ENCODE measurements around the gene DUSP5.

Gene DUSP5

DNA sequence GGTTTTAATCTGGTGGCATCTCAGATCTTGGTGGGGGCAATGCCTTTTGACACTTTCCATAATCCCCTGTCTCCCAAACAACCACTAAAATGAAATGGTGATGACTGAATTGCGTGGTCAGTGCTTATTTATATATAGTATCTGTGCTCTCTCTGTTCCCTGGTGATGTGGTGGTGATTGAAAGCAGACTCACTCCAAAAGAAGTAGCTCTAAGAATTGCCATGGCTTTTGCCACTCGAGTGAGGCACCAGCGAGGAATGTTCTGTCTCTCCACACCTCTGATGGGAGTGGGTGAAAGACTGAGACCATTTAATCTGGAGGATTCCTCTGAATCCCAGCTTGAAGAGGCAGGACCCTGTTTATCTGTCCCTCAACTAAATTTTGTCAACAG is 2.8 kb downstream of the DUSP5 start:
- H3K27me3 ChIP-seq (ENCODE audit: control insufficient read depth in 5 of 5, insufficient read depth in 4 of 5, low read length in 5 of 5) = peaks cover 0 to 19% (median 11%) of the 10 kb centered on the region in 5 donors
- no peaks in the 10 kb centered on the region for H3K9me3 ChIP-seq (ENCODE audit: control insufficient read depth in 5 of 5, low read length in 5 of 5)
- H3K4me1 ChIP-seq (ENCODE audit: control insufficient read depth in 5 of 5, insufficient read depth in 5 of 5, low read length in 5 of 5) = peaks cover 20 to 92% (median 77%) of the 10 kb centered on the region in 5 donors
- peak overlapping the region; percentile 79 for H3K27ac ChIP-seq (ENCODE audit: low read depth, low read length)
- H3K36me3 ChIP-seq (ENCODE audit: control insufficient read depth in 5 of 5, insufficient read depth in 5 of 5, low read length in 5 of 5) = no peaks in the 10 kb centered on the region
- H3K4me3 ChIP-seq (ENCODE audit: low read depth in 1 of 5, low read length in 5 of 5) = peak overlapping the region in 3 of 5 donors; percentile 55 to 82 (median 78)
- no peak overlapping the region for H3K9ac ChIP-seq (ENCODE audit: low read length in 5 of 5)

DNA sequence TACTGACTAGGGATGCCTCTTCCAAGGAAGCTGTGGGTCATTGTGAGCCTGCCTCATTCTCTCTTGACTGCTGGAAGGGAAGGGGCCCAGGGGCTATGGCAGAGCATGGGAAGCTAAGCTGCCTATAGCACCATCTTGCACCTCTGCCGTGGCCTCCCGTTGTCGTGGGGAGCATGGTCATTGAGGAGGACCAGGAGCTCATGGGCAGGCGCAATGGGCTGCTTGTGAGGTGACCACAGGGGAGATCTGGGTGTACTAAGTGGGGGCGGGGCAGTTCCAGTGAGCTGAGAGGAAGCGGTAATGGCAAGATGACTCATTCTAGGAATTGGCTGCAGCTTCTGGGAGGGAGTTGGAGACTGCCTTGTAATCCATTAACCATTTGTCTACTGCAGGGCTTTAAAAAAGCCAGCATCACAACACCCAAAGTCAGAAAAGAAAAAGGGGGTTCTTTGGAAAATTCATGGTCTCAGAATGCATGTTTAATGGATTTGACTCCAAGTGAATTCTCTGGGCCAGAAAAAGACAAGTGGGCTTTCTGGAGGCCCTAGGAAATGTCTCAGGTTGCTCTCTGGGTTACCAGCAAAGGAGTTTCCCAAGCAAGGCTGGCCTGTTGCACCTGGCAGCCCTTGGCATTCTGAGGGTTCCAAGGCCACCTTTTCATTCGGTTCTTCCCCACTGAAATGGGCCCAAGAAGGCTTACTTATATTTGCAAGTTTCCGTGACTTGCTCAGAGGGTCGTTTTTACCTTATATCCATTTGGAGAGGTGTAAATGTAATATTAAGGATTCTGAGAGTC is 3.6 kb downstream of the DUSP5 start:
- no peaks in the 10 kb centered on the region for H3K9me3 ChIP-seq (ENCODE audit: control insufficient read depth in 5 of 5, low read length in 5 of 5)
- peak overlapping the region; percentile 79 for H3K27ac ChIP-seq (ENCODE audit: low read depth, low read length)
- H3K36me3 ChIP-seq (ENCODE audit: control insufficient read depth in 5 of 5, insufficient read depth in 5 of 5, low read length in 5 of 5) = no peaks in the 10 kb centered on the region
- H3K27me3 ChIP-seq (ENCODE audit: control insufficient read depth in 5 of 5, insufficient read depth in 4 of 5, low read length in 5 of 5) = peaks cover 0 to 19% (median 11%) of the 10 kb centered on the region in 5 donors
- H3K9ac ChIP-seq (ENCODE audit: low read length in 5 of 5) = peak overlapping the region in 3 of 5 donors; percentile 10 to 56 (median 14)
- peaks cover 20 to 92% (median 73%) of the 10 kb centered on the region in 5 donors for H3K4me1 ChIP-seq (ENCODE audit: control insufficient read depth in 5 of 5, insufficient read depth in 5 of 5, low read length in 5 of 5)
- H3K4me3 ChIP-seq (ENCODE audit: low read depth in 1 of 5, low read length in 5 of 5) = peak overlapping the region; percentile 19 to 82 (median 63)

DNA sequence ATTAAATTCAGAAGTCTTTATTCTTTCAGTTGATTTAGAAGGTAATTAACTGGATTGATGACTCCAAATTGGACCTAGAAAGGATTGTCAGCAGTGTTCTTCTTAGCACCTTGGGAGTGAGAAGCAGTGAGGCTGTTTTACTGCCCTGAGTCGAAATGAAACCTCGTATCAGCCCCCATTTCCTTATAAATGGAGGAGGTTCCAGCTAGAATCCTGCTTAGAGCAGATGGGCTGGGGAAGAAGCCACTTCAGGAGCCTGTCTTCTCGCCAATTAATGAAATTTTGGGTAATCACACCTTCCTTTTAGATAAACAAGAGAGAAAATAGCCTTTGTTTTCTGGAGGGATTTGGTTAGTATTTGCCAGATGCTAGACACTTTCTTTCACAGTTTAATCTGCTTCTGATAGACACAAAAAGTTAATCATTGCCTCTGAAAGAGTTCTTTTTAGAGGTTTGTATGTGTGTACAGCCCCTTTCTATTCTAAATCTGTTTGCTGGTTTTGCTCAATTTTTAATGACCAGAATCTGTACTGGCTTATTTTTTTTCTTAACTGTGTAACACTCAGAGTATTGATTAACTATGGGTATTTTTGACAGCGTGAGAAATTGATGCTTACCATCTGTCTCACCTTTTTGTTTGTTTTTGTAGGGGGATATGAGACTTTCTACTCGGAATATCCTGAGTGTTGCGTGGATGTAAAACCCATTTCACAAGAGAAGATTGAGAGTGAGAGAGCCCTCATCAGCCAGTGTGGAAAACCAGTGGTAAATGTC is 4.6 kb downstream of the DUSP5 start:
- Histone ChIP-seq H3K9ac (ENCODE audit: low read length in 5 of 5) (no peak overlapping the region), H3K27me3 (ENCODE audit: control insufficient read depth in 5 of 5, insufficient read depth in 4 of 5, low read length in 5 of 5) (peaks cover 0 to 19% (median 11%) of the 10 kb centered on the region in 5 donors), H3K4me1 (ENCODE audit: control insufficient read depth in 5 of 5, insufficient read depth in 5 of 5, low read length in 5 of 5) (peaks cover 23 to 90% (median 65%) of the 10 kb centered on the region in 5 donors), H3K27ac (ENCODE audit: low read depth, low read length) (peak overlapping the region; percentile 77), H3K9me3 (ENCODE audit: control insufficient read depth in 5 of 5, low read length in 5 of 5) (no peaks in the 10 kb centered on the region), H3K36me3 (ENCODE audit: control insufficient read depth in 5 of 5, insufficient read depth in 5 of 5, low read length in 5 of 5) (peaks cover 0 to 4% (median 0%) of the 10 kb centered on the region in 5 donors), H3K4me3 (ENCODE audit: low read depth in 1 of 5, low read length in 5 of 5) (peak overlapping the region in 1 of 5 donors; percentile 30)

DNA sequence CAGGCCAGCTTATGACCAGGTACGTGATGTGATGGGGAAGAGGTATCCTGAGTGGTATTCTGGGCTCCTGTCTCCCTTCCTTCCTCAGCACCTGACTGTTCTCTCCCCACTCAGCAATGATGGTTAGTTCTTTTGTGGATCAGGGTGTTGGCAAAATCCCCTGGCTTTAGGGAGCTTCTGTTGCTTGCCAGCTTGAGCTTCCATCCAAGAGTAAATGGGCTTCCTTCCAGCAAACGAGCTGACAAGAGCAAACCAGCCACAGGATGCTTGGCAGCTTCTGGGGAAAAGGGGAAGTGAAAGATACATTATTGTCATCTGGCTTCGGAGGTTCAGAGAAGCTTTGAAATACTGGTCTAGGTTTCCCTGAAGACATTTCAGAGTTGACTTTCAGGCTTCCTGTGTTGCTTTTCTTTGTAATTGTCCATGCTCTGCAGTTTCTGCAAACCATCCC is 5.2 kb downstream of the DUSP5 start:
- Histone ChIP-seq H3K27ac (ENCODE audit: low read depth, low read length) (peak overlapping the region; percentile 77), H3K4me3 (ENCODE audit: low read depth in 1 of 5, low read length in 5 of 5) (peak overlapping the region in 2 of 5 donors; percentile 1 to 30), H3K9me3 (ENCODE audit: control insufficient read depth in 5 of 5, low read length in 5 of 5) (no peaks in the 10 kb centered on the region), H3K36me3 (ENCODE audit: control insufficient read depth in 5 of 5, insufficient read depth in 5 of 5, low read length in 5 of 5) (peaks cover 0 to 5% (median 0%) of the 10 kb centered on the region in 5 donors), H3K9ac (ENCODE audit: low read length in 5 of 5) (no peak overlapping the region), H3K27me3 (ENCODE audit: control insufficient read depth in 5 of 5, insufficient read depth in 4 of 5, low read length in 5 of 5) (peaks cover 0 to 19% (median 11%) of the 10 kb centered on the region in 5 donors), H3K4me1 (ENCODE audit: control insufficient read depth in 5 of 5, insufficient read depth in 5 of 5, low read length in 5 of 5) (peaks cover 23 to 95% (median 65%) of the 10 kb centered on the region in 5 donors)

DNA sequence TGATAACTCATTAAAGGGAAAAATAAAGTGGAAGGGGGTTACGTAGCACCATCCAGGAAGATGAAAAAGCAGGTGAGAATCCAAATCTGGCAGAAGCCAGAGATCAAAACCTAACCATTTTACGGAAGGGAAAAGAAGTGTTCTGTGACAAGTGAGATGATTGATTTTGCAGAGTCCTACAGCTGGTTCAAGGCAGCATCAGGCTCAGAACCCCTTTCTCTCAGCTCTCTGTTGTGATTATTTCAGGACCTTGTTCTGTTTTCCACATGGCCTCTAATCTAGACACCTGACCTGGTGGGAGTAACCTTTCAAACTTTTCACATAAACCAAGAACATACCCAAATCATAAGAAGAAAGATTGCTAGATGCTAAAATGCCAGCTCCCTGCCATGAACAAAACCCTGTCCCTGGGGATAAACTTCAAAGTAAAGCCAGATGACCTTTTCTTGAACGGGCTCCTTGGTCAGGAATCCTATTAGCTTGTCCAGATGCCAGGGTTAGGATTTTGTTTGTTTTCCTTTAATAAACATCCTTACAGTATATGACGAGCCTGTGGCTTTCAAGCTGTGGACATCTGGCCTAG is 5.9 kb downstream of the DUSP5 start:
- Histone ChIP-seq H3K9ac (ENCODE audit: low read length in 5 of 5) (peak overlapping the region in 2 of 5 donors; percentile 6 to 28), H3K36me3 (ENCODE audit: control insufficient read depth in 5 of 5, insufficient read depth in 5 of 5, low read length in 5 of 5) (peaks cover 0 to 9% (median 0%) of the 10 kb centered on the region in 5 donors), H3K9me3 (ENCODE audit: control insufficient read depth in 5 of 5, low read length in 5 of 5) (no peaks in the 10 kb centered on the region), H3K4me3 (ENCODE audit: low read depth in 1 of 5, low read length in 5 of 5) (peak overlapping the region in 2 of 5 donors; percentile 1 to 11), H3K27me3 (ENCODE audit: control insufficient read depth in 5 of 5, insufficient read depth in 4 of 5, low read length in 5 of 5) (peaks cover 0 to 19% (median 11%) of the 10 kb centered on the region in 5 donors), H3K27ac (ENCODE audit: low read depth, low read length) (peak overlapping the region; percentile 77), H3K4me1 (ENCODE audit: control insufficient read depth in 5 of 5, insufficient read depth in 5 of 5, low read length in 5 of 5) (peaks cover 23 to 99% (median 61%) of the 10 kb centered on the region in 5 donors)

DNA sequence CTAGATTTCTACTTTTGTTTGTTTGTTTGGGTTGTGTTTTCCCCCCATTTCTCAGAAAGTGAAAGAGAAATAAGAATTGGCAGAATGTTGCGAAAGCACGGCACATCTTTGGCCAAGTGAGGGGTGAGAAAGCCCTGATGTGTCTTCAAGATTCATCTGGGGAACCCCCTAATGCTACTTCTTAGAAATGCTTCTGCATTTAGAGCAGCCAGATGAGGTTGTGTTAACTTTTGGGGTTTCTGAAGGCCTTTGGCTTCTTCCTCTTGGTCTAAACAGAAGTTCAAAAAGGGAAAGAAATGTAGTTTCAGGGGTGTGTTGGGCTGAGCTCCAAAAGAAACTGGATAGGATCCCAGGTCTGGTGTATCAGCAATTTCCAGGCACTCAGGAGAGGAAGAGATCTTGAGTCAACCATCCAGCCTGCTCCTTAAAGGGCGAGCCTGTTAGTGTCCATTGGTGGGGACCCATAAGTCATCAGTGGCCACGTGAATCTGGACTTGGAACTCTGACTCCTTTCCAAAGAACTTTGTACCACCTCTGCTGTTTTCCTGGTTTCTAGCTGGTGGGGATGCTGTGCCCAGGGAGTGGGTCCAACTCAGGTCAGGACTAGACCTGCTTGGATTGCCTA is 6.5 kb downstream of the DUSP5 start:
- Histone ChIP-seq H3K4me1 (ENCODE audit: control insufficient read depth in 5 of 5, insufficient read depth in 5 of 5, low read length in 5 of 5) (peaks cover 23 to 99% (median 58%) of the 10 kb centered on the region in 5 donors), H3K27me3 (ENCODE audit: control insufficient read depth in 5 of 5, insufficient read depth in 4 of 5, low read length in 5 of 5) (peaks cover 0 to 13% (median 6%) of the 10 kb centered on the region in 5 donors), H3K9ac (ENCODE audit: low read length in 5 of 5) (peak overlapping the region in 2 of 5 donors; percentile 22 to 28), H3K27ac (ENCODE audit: low read depth, low read length) (peak overlapping the region; percentile 77), H3K36me3 (ENCODE audit: control insufficient read depth in 5 of 5, insufficient read depth in 5 of 5, low read length in 5 of 5) (peaks cover 0 to 10% (median 0%) of the 10 kb centered on the region in 5 donors), H3K9me3 (ENCODE audit: control insufficient read depth in 5 of 5, low read length in 5 of 5) (no peaks in the 10 kb centered on the region), H3K4me3 (ENCODE audit: low read depth in 1 of 5, low read length in 5 of 5) (peak overlapping the region in 1 of 5 donors; percentile 1)

DNA sequence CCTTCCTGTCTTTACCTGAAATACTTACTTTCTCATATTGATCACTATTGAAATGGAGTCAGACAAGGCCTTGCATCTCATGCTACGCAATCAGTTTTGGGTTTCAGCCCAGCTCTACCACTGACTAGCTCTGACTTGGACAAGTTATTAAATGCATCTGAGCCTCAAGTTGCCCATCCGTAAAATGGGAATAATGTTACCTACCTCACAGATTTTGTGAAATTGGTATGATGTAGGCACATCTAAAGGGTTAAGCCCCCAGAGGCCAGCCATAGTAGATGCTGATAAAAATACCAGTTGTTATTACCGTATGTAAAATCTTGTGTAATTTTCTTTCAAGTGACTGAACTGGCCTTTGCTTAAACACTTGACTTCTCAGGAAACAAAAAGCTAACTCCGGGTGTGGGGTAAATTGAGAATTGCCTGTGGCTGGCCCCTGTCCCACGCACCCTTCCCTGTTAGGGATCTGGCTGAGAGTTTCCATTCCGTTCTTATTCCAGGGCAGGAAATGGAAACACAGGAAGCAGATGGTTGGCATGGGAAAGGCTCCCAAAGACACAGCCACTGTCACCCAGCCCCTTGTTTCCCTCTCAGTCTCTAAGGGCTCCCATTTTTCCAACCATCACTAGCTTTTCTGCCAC is 7.5 kb downstream of the DUSP5 start:
- H3K4me1 ChIP-seq (ENCODE audit: control insufficient read depth in 5 of 5, insufficient read depth in 5 of 5, low read length in 5 of 5) = peaks cover 23 to 91% (median 52%) of the 10 kb centered on the region in 5 donors
- H3K27me3 ChIP-seq (ENCODE audit: control insufficient read depth in 5 of 5, insufficient read depth in 4 of 5, low read length in 5 of 5) = peaks cover 0 to 9% (median 3%) of the 10 kb centered on the region in 5 donors
- H3K9ac ChIP-seq (ENCODE audit: low read length in 5 of 5) = no peak overlapping the region
- H3K4me3 ChIP-seq (ENCODE audit: low read depth in 1 of 5, low read length in 5 of 5) = no peak overlapping the region
- H3K27ac ChIP-seq (ENCODE audit: low read depth, low read length) = peak overlapping the region; percentile 77
- peaks cover 0 to 21% (median 4%) of the 10 kb centered on the region in 5 donors for H3K36me3 ChIP-seq (ENCODE audit: control insufficient read depth in 5 of 5, insufficient read depth in 5 of 5, low read length in 5 of 5)
- H3K9me3 ChIP-seq (ENCODE audit: control insufficient read depth in 5 of 5, low read length in 5 of 5) = no peaks in the 10 kb centered on the region

DNA sequence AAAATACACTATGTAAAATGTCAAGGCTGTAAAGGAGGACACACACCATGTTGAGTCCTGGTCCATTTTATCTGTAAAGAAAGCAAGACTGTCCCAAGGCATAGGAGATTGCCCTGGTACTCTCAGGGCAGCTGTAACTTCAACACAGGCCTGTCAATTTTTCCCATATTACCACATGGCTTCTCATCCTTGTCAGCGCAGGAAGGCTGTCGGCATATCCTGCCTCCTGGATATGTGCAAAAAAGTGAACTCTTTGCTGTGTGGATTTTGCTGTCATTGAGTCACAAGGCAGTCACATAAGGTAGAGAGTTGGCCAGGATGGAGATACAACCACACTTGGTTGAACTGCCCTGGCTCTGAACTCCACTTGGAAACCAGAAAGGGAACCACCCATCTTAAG is 8.7 kb downstream of the DUSP5 start:
- Histone ChIP-seq H3K27ac (ENCODE audit: low read depth, low read length) (peak overlapping the region; percentile 77), H3K9me3 (ENCODE audit: control insufficient read depth in 5 of 5, low read length in 5 of 5) (no peaks in the 10 kb centered on the region), H3K4me3 (ENCODE audit: low read depth in 1 of 5, low read length in 5 of 5) (no peak overlapping the region), H3K4me1 (ENCODE audit: control insufficient read depth in 5 of 5, insufficient read depth in 5 of 5, low read length in 5 of 5) (peaks cover 19 to 84% (median 43%) of the 10 kb centered on the region in 5 donors), H3K36me3 (ENCODE audit: control insufficient read depth in 5 of 5, insufficient read depth in 5 of 5, low read length in 5 of 5) (peaks cover 0 to 30% (median 13%) of the 10 kb centered on the region in 5 donors), H3K27me3 (ENCODE audit: control insufficient read depth in 5 of 5, insufficient read depth in 4 of 5, low read length in 5 of 5) (no peaks in the 10 kb centered on the region), H3K9ac (ENCODE audit: low read length in 5 of 5) (no peak overlapping the region)

DNA sequence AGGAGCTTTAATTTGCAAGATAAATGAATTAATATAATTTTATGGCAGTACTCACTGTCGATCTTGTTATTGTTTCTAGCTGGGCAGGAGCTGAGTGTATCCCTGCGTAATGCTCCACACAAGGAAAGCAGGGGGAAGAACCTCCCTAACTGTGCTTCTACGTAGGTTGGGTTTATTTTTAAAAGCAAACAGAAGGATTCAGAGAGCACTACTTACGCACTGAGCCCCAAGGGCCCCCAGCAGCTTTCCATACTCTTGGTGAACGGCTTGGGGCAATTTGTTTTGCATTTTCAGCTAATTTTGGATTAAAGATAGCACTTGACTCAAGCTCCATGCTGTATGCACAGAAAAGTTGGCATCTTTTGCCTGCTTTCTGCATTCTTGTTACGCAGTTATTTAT is 9.6 kb downstream of the DUSP5 start:
- Histone ChIP-seq H3K9me3 (ENCODE audit: control insufficient read depth in 5 of 5, low read length in 5 of 5) (no peaks in the 10 kb centered on the region), H3K9ac (ENCODE audit: low read length in 5 of 5) (no peak overlapping the region), H3K4me1 (ENCODE audit: control insufficient read depth in 5 of 5, insufficient read depth in 5 of 5, low read length in 5 of 5) (peaks cover 17 to 84% (median 43%) of the 10 kb centered on the region in 5 donors), H3K27ac (ENCODE audit: low read depth, low read length) (no peak overlapping the region), H3K27me3 (ENCODE audit: control insufficient read depth in 5 of 5, insufficient read depth in 4 of 5, low read length in 5 of 5) (no peaks in the 10 kb centered on the region), H3K36me3 (ENCODE audit: control insufficient read depth in 5 of 5, insufficient read depth in 5 of 5, low read length in 5 of 5) (peaks cover 0 to 37% (median 20%) of the 10 kb centered on the region in 5 donors), H3K4me3 (ENCODE audit: low read depth in 1 of 5, low read length in 5 of 5) (no peak overlapping the region)
